ENCODE measurements around the gene RIC1. TPM values are rescaled to one million over a fixed set of nuclear protein-coding genes. Genes with fewer than 3 reads are reported as not detected.

Gene RIC1, protein sequence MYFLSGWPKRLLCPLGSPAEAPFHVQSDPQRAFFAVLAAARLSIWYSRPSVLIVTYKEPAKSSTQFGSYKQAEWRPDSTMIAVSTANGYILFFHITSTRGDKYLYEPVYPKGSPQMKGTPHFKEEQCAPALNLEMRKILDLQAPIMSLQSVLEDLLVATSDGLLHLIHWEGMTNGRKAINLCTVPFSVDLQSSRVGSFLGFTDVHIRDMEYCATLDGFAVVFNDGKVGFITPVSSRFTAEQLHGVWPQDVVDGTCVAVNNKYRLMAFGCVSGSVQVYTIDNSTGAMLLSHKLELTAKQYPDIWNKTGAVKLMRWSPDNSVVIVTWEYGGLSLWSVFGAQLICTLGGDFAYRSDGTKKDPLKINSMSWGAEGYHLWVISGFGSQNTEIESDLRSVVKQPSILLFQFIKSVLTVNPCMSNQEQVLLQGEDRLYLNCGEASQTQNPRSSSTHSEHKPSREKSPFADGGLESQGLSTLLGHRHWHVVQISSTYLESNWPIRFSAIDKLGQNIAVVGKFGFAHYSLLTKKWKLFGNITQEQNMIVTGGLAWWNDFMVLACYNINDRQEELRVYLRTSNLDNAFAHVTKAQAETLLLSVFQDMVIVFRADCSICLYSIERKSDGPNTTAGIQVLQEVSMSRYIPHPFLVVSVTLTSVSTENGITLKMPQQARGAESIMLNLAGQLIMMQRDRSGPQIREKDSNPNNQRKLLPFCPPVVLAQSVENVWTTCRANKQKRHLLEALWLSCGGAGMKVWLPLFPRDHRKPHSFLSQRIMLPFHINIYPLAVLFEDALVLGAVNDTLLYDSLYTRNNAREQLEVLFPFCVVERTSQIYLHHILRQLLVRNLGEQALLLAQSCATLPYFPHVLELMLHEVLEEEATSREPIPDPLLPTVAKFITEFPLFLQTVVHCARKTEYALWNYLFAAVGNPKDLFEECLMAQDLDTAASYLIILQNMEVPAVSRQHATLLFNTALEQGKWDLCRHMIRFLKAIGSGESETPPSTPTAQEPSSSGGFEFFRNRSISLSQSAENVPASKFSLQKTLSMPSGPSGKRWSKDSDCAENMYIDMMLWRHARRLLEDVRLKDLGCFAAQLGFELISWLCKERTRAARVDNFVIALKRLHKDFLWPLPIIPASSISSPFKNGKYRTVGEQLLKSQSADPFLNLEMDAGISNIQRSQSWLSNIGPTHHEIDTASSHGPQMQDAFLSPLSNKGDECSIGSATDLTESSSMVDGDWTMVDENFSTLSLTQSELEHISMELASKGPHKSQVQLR (N-terminal part only)
- total RNA-seq: 27.6 and 40.1 TPM in 2 replicates

DNA sequence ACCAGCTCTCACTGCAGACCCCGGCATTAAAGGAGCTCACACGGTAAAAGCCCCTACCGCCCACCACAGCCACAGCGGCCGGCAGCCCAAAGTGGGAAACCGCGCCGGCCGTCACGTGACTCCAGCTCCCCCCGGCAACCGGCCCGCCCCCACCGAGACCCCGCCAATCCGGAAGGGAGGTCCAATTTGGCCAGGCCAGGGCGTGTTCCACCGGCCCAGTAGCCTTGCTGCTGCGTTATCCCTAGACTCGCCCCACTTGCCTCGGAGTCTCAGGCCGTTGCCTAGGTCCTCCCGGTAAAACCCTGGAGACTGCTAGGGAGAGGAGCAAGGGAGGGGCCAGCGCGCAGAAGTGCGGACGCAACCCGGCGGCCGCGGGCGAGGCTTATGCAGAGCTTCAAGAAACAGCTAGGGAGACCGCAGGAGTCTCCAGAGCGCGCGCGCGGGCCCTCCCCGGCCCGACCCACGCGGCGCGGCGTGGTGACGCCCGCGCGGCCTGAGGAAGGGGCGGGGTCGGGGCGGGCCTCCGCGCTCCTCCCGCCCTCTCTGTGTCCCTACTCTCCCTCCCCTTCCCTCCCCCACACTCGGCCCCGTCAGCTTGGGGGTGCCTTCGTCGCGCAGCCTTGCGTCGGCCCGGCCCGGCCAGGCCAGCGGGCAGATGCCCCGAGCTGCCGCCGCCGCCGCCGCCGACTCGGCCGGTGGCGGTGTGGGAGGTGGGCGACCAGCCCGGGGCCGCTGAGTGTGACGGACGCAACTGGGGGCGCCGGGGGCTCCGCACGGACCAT is at the start of gene RIC1:
TSS of gene RIC1 (plus strand) at position 578 of the 782 bp plus-strand sequence. CDS start at position 781, 203 bp downstream.

Other genes with a start within 250 kb of the RIC1 start
- gene PLGRKT, start 191.2 kb upstream of the RIC1 start, total RNA-seq: 13.2 and 17.6 TPM in 2 replicates
- gene CD274, start 178.6 kb upstream of the RIC1 start, total RNA-seq: 1.8 TPM in 1 of 2 replicates, not detected in the other
- gene PDCD1LG2, start 118.6 kb upstream of the RIC1 start, total RNA-seq: 4.4 and 8.2 TPM in 2 replicates
- 10.3 and 13.9 TPM in 2 replicates for gene ERMP1, start 204.0 kb downstream of the RIC1 start, total RNA-seq